Fibroblast of peridontal ligament (primary cell): ENCODE data around the gene FAM187B.

Source experiments
- DNase-seq: peaks from one replicate; pipeline ENCODE4 v3.0.0-alpha.2; 2010; ENCODE audit errors: extremely low read depth

Gene FAM187B

DNA sequence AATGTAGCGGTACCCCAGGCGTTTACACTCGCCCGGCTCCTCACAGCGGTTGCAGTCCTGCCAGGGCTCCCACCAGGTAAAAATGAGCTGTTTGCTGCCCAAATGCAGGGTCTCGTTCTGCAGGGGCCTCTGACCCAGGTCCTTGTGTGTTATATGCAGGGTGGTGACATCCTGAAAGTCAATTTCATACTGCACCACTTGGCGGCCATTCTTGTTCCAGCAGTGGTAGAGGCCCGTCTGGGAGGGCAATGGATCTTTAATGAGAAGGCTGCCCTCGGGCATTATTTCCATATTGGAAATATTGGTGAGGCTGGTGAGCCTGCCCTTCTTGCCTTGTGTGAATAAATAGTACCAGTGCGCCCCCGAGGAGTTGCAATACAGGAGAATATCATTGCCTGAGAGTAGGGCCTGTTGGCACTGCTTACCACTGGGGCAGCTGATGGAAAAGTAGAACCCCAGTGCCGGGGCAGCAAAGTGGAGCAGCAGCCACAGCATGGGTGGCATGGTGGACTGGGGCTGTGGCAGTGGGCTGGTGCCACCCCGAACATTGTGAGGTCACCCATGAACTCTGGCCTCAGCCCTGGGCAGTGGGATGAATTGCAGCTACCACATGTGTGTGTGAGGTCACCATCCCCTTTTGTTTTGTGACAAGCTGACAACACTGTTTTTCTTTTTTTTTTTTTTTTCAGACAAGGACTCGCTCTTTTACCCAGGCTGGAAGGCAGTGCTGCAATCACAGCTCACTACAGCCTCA lies at the start of gene FAM187B:
Gene FAM187B (minus strand): TSS at position 563 of the 754 bp plus-strand sequence. CDS start 59 bp downstream, at position 504.
- no peak for DNase-seq

DNA sequence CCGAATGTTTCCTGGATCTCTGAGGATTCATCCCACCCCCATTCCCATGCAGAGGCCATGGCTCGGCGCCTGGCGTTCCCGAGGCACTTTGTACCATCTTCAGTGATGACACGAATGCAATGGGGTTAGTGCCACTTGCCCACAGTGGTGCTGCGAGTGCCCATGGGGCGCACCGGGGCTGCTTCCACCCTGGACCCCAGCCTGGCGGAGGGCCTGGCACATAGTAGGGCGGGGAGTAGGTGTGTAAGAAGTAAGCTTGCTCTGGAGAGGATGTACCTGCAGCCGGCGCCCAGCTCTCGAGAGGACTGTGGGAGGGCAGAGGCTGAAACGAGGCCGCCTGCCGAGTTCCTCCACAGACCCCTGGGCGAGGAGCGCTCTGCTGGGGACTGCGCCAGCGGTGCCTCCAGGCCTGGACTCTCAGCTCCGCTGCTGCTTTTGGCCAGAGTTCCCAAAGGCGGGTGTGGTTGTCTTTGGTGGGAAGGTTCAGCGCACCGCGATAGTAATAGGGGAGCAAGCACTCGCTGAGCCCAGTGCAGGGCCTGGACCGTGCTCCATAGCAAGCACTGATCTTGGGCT lies 48.3 kb upstream of the FAM187B start:
- no peak for DNase-seq

DNA sequence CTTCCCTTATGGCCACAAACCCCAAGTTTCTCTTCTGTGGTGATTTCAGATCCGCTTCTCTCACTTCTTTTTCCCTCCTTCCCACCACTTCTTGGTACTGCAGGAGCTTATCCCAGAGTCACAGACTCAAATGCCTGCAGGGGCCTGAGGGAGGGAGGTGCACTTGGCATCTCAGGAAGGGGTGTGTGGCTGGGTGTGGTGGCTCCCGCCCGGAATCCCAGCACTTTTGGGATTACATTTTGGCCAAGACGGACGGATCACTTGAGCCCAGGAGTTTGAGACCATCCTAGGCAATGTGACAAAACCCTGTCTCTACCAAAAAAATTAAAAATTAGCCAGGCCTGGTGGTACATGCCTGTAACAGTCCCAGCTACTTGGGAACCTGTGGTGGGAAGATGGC lies 45.8 kb upstream of the FAM187B start:
- no peak for DNase-seq

- DNase-seq: no peak
Measured at GRCh38 chr19:35273686-35274259, 45.2 kb upstream of the FAM187B start.

DNA sequence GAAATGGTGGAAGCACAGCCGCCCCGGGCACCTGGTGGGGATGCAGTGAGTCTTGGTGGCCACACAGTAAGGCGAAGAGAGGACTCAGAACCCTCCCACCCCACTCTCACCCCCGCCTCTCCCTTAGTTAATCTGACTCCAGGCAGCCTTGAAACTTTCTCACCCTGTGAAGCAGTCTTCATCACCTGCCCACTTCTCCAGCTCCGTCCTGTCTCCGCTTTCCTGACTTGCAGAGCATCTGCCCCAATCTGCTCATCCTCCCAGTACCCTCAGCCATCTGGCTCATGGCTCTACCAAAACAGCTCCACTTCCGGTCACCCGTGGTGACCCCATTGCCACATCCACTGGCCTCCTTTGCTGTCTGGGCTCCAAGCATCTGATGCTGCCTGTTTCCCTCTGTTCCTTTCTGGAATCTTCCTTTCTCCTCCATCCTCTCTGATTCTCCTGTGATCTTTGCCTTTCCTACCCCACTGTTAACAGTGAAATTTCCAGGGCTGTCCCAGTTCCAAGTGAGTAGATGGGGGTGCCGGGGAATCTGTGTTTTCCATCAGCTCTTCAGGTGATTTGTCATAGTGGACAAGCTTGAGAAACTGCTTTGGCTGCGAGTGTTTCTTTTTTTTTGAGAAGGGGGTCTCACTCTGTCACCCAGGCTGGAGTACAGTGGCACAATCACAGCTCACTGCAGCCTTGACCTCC lies 44.6 kb upstream of the FAM187B start:
- no peak for DNase-seq

- DNase-seq: no peak
Measured at GRCh38 chr19:35272122-35272719, 43.7 kb upstream of the FAM187B start.

DNA sequence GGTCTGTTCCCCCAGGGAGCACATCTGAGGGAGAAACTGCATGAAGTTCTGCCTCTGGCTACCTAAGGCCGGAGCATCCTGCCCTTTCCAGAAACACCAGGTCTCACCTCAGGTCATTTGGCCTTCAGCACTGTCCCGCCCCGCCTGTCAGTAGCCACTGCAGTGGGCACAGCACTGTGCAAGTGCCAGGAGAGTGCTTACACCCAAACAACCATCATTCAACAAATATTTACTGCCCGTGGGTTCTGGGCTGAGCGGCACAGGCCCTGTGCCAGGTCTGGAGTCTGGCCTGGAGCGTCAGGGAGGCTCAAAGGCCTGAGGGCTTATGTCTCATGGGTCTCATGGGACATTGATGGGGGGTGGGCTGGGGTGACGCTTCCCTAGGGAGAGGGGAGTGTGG lies 43.0 kb upstream of the FAM187B start:
- no peak for DNase-seq

GRCh38 chr19:35270381-35270811 lies 41.9 kb upstream of the FAM187B start:
- DNase-seq: no peak

GRCh38 chr19:35269438-35270117 lies 41.0 kb upstream of the FAM187B start:
- peak; percentile 65 for DNase-seq

GRCh38 chr19:35268536-35269437 lies 40.2 kb upstream of the FAM187B start, which contains the start of gene USF2:
TSS of gene USF2 (plus strand) at chr19:35268962. CDS start at chr19:35269102, 140 bp downstream.
- DNase-seq: peak; percentile 58

GRCh38 chr19:35267818-35268535 lies 39.4 kb upstream of the FAM187B start:
- DNase-seq: peak; percentile 54

DNA sequence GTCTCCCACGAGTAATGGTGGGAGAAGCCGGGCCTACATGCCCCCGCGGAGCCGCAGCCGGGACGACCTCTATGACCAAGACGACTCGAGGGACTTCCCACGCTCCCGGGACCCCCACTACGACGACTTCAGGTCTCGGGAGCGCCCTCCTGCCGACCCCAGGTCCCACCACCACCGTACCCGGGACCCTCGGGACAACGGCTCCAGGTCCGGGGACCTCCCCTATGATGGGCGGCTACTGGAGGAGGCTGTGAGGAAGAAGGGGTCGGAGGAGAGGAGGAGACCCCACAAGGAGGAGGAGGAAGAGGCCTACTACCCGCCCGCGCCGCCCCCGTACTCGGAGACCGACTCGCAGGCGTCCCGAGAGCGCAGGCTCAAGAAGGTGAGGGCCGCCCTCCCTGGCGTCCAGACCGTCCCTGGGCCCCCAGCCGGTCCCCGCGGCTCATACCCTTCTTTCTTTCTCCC lies 38.8 kb upstream of the FAM187B start:
- DNase-seq: no peak

DNA sequence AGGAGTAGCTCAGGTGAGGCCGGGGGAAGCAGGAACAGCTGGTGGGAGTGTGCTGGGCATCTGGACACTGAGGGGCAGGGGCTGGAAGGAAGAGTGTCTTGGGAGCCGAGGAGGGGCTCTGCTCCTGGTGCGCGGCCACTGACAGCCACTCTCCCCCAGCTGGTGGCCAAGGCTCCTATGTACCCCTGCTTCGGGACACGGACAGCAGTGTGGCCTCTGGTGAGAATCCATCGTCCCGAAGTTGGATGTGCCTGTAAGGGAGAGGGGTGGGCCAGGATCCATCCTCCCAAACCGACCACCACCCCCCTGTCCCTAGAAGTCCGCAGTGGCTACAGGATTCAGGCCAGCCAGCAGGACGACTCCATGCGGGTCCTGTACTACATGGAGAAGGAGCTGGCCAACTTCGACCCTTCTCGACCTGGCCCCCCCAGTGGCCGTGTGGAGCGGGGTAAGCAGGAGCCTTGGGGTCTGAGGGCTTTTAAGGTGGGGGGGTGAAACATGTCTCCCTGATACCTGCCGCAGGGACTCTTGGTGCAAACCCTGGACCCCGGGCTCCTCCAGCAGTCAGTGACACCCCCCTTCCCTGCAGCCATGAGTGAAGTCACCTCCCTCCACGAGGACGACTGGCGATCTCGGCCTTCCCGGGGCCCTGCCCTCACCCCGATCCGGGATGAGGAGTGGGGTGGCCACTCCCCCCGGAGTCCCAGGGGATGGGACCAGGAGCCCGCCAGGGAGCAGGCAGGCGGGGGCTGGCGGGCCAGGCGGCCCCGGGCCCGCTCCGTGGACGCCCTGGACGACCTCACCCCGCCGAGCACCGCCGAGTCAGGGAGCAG lies 38.2 kb upstream of the FAM187B start:
- no peak for DNase-seq

DNA sequence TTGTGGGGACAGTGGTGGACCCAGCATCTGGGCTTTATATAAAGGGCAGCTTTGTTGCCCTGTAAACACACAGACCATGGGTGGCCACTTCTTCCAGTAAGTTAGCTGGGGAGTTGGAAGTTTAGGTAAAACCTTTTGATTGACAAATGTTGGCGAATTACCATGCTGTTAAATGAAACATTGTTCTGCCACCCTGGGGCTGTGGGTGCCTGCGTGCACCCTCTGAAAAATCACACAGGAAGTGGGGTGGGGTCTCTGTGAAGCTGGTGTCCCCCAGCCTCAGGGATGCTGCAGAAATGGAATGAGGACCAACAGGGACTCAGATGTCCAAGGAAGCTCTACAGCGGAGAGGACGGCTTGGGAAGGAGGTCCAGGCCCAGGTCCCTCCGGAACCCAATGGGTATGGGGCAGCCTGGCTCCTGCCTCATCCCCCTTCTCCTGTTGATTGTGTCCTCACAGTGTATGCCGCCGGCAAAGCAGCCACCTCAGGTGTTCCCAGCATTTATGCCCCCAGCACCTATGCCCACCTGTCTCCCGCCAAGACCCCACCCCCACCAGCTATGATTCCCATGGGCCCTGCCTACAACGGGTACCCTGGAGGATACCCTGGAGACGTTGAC lies 37.5 kb upstream of the FAM187B start:
- no peak for DNase-seq

DNA sequence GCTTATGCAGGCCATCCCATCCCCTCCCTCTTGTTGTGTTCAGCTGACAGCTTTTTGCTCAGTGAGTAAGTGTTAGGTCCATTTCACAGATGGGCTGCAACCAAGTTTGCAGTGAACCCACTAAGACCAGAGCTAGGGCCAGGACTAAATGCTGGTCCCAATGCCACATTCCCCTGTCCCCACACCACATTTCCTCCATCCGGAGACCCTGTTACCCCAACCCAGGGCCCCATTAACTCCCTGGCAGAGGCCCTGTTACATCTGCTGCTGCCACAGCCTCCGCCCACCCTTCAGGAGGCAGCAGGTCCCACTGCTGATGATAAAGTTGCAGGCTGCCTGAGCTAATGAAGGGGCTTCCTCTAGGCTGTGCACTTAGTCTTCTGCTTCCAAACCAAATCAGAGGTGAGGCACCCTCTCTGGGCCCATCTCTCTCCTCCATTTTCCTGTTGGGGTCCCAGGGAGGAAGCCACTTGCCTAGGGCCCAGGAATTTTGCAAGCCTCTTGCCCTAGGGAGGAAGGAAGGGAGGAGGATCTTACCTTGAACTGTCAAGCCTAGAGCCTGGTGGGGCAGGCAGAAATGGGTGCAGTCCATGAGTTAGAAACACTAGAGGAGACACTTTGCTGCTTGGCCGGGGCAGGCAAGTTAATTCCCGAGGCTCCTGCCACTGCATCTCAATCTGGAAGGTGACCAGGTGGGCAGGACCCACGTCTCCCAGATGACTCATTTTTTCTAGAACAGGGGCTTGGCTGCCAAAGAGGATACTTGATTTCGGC lies 36.8 kb upstream of the FAM187B start:
- DNase-seq: no peak

GRCh38 chr19:35264268-35265125 lies 36.0 kb upstream of the FAM187B start:
- DNase-seq: no peak
